ENCODE results near the gene NUMA1. TPM values are rescaled to one million over a fixed set of nuclear protein-coding genes. Genes with fewer than 3 reads are reported as not detected.

NUMA1 gene
- polyA plus RNA-seq, 3 donors = 4.1 to 91.2 (median 12.4) TPM

- TF ChIP-seq CTCF (IDR thresholded peaks at IDR 0.05) = no peak
- Mint-ChIP-seq H3K4me3 (no peak overlapping the region), H3K27me3 (ENCODE audit: low read depth in 3 of 3) (peaks cover 0 to 5% (median 2%) of the 10 kb centered on the region in 3 donors), H3K4me1 (peaks cover 72% of the 10 kb centered on the region), H3K27ac (peak overlapping the region in 3 of 7 donors; percentile 16 to 52 (median 47)), H3K36me3 (peaks cover 28 to 39% of the 10 kb centered on the region in 2 donors), H3K9me3 (peaks cover 0 to 3% (median 0%) of the 10 kb centered on the region in 7 donors)
- Histone ChIP-seq H3K9me3 (replicated peaks in 1 of 2; ENCODE audit: control insufficient read depth in 1 of 2, insufficient read depth in 1 of 2, low read length in 2 of 2) (no peaks in the 10 kb centered on the region), H3K9ac (ENCODE audit: insufficient read depth, low read length, poor library complexity, severe bottlenecking) (no peak overlapping the region), H3K27me3 (ENCODE audit: control insufficient read depth in 2 of 2, insufficient read depth in 2 of 2, low read length in 2 of 2) (no peaks in the 10 kb centered on the region), H3K4me2 (replicated peaks; ENCODE audit: extremely low read depth, low read length, poor library complexity, severe bottlenecking) (no peak overlapping the region), H2AFZ (ENCODE audit: insufficient read depth, low read depth, low read length, poor library complexity, severe bottlenecking) (no peak overlapping the region), H3K79me2 (ENCODE audit: insufficient read depth, low read length) (no peaks in the 10 kb centered on the region), H3K4me1 (ENCODE audit: control insufficient read depth in 1 of 2, insufficient read depth in 2 of 2, low read length in 2 of 2) (peaks cover 69 to 71% of the 10 kb centered on the region in 2 donors), H4K20me1 (ENCODE audit: insufficient read depth, low read length) (no peaks in the 10 kb centered on the region), H3K36me3 (replicated peaks in 1 of 2; ENCODE audit: control insufficient read depth in 1 of 2, insufficient read depth in 2 of 2, low read length in 2 of 2) (peaks cover 0 to 8% of the 10 kb centered on the region in 2 donors), H3K27ac (ENCODE audit: low read depth in 1 of 2, low read length in 2 of 2) (no peak overlapping the region), H3K4me3 (replicated peaks in 1 of 3; ENCODE audit: low read depth in 2 of 3, low read length in 3 of 3) (no peak overlapping the region)
- intact Hi-C loops (cut with micrococcal nuclease) = no loop called here
- DNase-seq = no peak
- no CpG with 5 or more reads among the region's 3 CpGs for WGBS (ENCODE audit: insufficient coverage)
These were observed 85.6 kb downstream of the NUMA1 start for GRCh38 chr11:71994786-71995185.

GRCh38 chr11:71992136-71992730 is 88.1 kb downstream of the NUMA1 start:
- Histone ChIP-seq H3K4me3 (replicated peaks in 1 of 3; ENCODE audit: low read depth in 2 of 3, low read length in 3 of 3) (no peak overlapping the region), H3K9ac (ENCODE audit: insufficient read depth, low read length, poor library complexity, severe bottlenecking) (peak overlapping the region; percentile 32), H2AFZ (ENCODE audit: insufficient read depth, low read depth, low read length, poor library complexity, severe bottlenecking) (no peak overlapping the region), H4K20me1 (ENCODE audit: insufficient read depth, low read length) (no peaks in the 10 kb centered on the region), H3K27me3 (ENCODE audit: control insufficient read depth in 2 of 2, insufficient read depth in 2 of 2, low read length in 2 of 2) (no peaks in the 10 kb centered on the region), H3K36me3 (replicated peaks in 1 of 2; ENCODE audit: control insufficient read depth in 1 of 2, insufficient read depth in 2 of 2, low read length in 2 of 2) (peaks cover 2 to 19% of the 10 kb centered on the region in 2 donors), H3K79me2 (ENCODE audit: insufficient read depth, low read length) (no peaks in the 10 kb centered on the region), H3K4me1 (ENCODE audit: control insufficient read depth in 1 of 2, insufficient read depth in 2 of 2, low read length in 2 of 2) (peaks cover 44 to 46% of the 10 kb centered on the region in 2 donors), H3K27ac (ENCODE audit: low read depth in 1 of 2, low read length in 2 of 2) (peak overlapping the region; percentile 77 to 89), H3K4me2 (replicated peaks; ENCODE audit: extremely low read depth, low read length, poor library complexity, severe bottlenecking) (no peak overlapping the region), H3K9me3 (replicated peaks in 1 of 2; ENCODE audit: control insufficient read depth in 1 of 2, insufficient read depth in 1 of 2, low read length in 2 of 2) (no peaks in the 10 kb centered on the region)
- Mint-ChIP-seq H3K27me3 (ENCODE audit: low read depth in 3 of 3) (peaks cover 0 to 2% (median 2%) of the 10 kb centered on the region in 3 donors), H3K4me1 (peaks cover 46% of the 10 kb centered on the region), H3K36me3 (peaks cover 33 to 43% of the 10 kb centered on the region in 2 donors), H3K4me3 (no peak overlapping the region), H3K27ac (peak overlapping the region; percentile 87 to 97 (median 96)), H3K9me3 (peaks cover 0 to 3% (median 0%) of the 10 kb centered on the region in 7 donors)
- peak in 1 of 3 donors; percentile 17 for DNase-seq
- TF ChIP-seq CTCF (IDR thresholded peaks at IDR 0.05) = no peak
- intact Hi-C loops (cut with micrococcal nuclease) = no loop called here
- no CpG with 5 or more reads among the region's 3 CpGs for WGBS (ENCODE audit: insufficient coverage)
